ENCODE measurements around the gene CADM2. TPM values are rescaled to one million over a fixed set of nuclear protein-coding genes. Genes with fewer than 3 reads are reported as not detected.

The CADM2 gene
- total and polyA plus RNA-seq, 2 donors (not counting 3 experiments of a cell fraction or from before 2014, with no cell fraction given): not detected

DNA sequence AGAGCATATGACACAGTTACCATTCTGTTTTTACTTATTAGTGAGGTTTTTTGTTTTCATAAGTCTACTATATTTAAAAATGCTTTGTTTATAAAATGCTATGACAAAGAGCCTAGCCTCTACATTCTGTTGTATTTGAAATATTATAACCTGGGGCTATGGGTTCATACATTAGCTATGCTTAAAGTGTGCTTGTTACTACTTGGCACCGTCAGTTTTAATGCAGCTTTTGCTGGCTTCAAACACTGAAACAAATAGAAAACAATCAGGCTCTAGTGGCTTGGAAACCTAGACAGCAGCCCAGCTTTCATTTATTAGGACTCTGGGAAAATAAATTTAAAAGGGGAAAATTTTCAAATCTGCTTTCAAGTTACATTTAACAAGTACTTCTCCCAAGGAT is 635.9 kb downstream of the CADM2 start:
- Histone ChIP-seq H3K4me1 (ENCODE audit: control insufficient read depth, extremely low read depth, insufficient read depth, low read length) (no peaks in the 10 kb centered on the region), H3K9me3 (replicated peaks; ENCODE audit: control insufficient read depth, insufficient read depth, low read length) (no peaks in the 10 kb centered on the region), H4K20me1 (replicated peaks; ENCODE audit: control insufficient read depth, extremely low read depth, insufficient read depth, low read length) (no peaks in the 10 kb centered on the region), H2AFZ (ENCODE audit: low read depth, low read length) (no peak overlapping the region), H3K27me3 (ENCODE audit: control insufficient read depth in 2 of 2, insufficient read depth in 2 of 2, low read length in 2 of 2) (no peaks in the 10 kb centered on the region), H3K4me2 (ENCODE audit: insufficient read depth, low read length) (no peak overlapping the region), H3K79me2 (ENCODE audit: control insufficient read depth, insufficient read depth, low read length) (no peaks in the 10 kb centered on the region), H3K4me3 (replicated peaks in 1 of 3; ENCODE audit: insufficient read depth in 1 of 3, low read depth in 1 of 3, low read length in 3 of 3) (no peak overlapping the region), H3K9me1 (replicated peaks; ENCODE audit: control insufficient read depth, extremely low read depth, insufficient read depth, low read length) (no peaks in the 10 kb centered on the region), H3K27ac (ENCODE audit: insufficient read depth, low read depth, low read length) (no peak overlapping the region), H3K9ac (replicated peaks; ENCODE audit: extremely low read depth, insufficient read depth, low read length) (no peak overlapping the region), H3K36me3 (ENCODE audit: control insufficient read depth in 2 of 2, extremely low read depth in 1 of 2, insufficient read depth in 2 of 2, low read length in 2 of 2) (no peaks in the 10 kb centered on the region)
- BruUV-seq (replicated peaks): no TSS peak
- ChIA-PET POLR2A (no interaction called here), CTCF (no interaction called here)
- DNase-seq (ENCODE audit: low read depth, low spot score) (no peak), FAIRE-seq (no peak)
- dilution Hi-C loops (cut with MboI; ENCODE audit: extremely low pct_ligation_motif_present, low sequenced_read_pairs) (no loop called here), intact Hi-C loops (cut with micrococcal nuclease) (loop anchor here (10.0 kb wide), 1 partner anchor 210 kb away; no protein-coding TSS in a partner anchor)
- TF ChIP-seq MYC (IDR thresholded peaks at IDR 0.05; ENCODE audit: low read depth, low read length) (no peak), POLR2AphosphoS5 (IDR thresholded peaks at IDR 0.05; ENCODE audit: insufficient read depth, low read depth, low read length) (no peak), POLR2A (IDR thresholded peaks at IDR 0.05; ENCODE audit: low read depth, low read length) (no peak), EZH2 (IDR thresholded peaks at IDR 0.05; ENCODE audit: borderline replicate concordance, low read depth, low read length, severe bottlenecking) (no peak), JUN (IDR thresholded peaks at IDR 0.05; ENCODE audit: borderline replicate concordance, insufficient read depth, insufficient read length, low read depth) (no peak)

DNA sequence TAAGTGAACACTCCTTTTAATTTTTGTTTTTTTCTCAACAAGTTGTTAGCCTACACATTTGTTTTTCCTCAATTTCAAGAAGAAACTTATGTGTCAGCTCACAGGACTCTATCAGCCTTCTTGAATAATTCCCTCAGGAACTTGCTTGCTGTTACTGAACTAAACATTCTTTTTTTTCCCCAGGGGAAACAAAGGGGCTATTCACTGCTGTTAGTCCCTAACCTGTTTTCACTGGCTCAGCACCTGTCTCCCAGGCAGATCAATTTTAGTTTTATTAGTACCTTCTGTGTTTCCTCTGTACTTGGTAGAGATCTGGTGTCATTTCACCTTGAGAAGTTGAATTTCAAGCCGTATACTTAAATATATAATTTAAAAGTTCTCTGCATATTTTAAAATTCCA is 644.6 kb downstream of the CADM2 start:
- Histone ChIP-seq H3K27ac (ENCODE audit: insufficient read depth, low read depth, low read length) (no peak overlapping the region), H3K4me3 (replicated peaks in 1 of 3; ENCODE audit: insufficient read depth in 1 of 3, low read depth in 1 of 3, low read length in 3 of 3) (no peak overlapping the region), H3K4me1 (ENCODE audit: control insufficient read depth, extremely low read depth, insufficient read depth, low read length) (no peaks in the 10 kb centered on the region), H3K27me3 (ENCODE audit: control insufficient read depth in 2 of 2, insufficient read depth in 2 of 2, low read length in 2 of 2) (no peaks in the 10 kb centered on the region), H3K9me1 (replicated peaks; ENCODE audit: control insufficient read depth, extremely low read depth, insufficient read depth, low read length) (no peaks in the 10 kb centered on the region), H3K9me3 (replicated peaks; ENCODE audit: control insufficient read depth, insufficient read depth, low read length) (no peaks in the 10 kb centered on the region), H3K9ac (replicated peaks; ENCODE audit: extremely low read depth, insufficient read depth, low read length) (no peak overlapping the region), H2AFZ (ENCODE audit: low read depth, low read length) (no peak overlapping the region), H3K36me3 (ENCODE audit: control insufficient read depth in 2 of 2, extremely low read depth in 1 of 2, insufficient read depth in 2 of 2, low read length in 2 of 2) (no peaks in the 10 kb centered on the region), H4K20me1 (replicated peaks; ENCODE audit: control insufficient read depth, extremely low read depth, insufficient read depth, low read length) (no peaks in the 10 kb centered on the region), H3K4me2 (ENCODE audit: insufficient read depth, low read length) (no peak overlapping the region), H3K79me2 (ENCODE audit: control insufficient read depth, insufficient read depth, low read length) (no peaks in the 10 kb centered on the region)
- no TSS peak for BruUV-seq (replicated peaks)
- intact Hi-C loops (cut with micrococcal nuclease) (no loop called here), dilution Hi-C loops (cut with MboI; ENCODE audit: extremely low pct_ligation_motif_present, low sequenced_read_pairs) (no loop called here)
- POLR2A ChIA-PET: no interaction called here
- no peak for FAIRE-seq
- CTCF ChIA-PET: no interaction called here
- TF ChIP-seq POLR2A (IDR thresholded peaks at IDR 0.05; ENCODE audit: low read depth, low read length): no peak
- TF ChIP-seq POLR2AphosphoS5 (IDR thresholded peaks at IDR 0.05; ENCODE audit: insufficient read depth, low read depth, low read length): no peak
- TF ChIP-seq GATA2 (IDR thresholded peaks at IDR 0.05; ENCODE audit: insufficient read depth, insufficient read length, low read depth, low read length): no peak
- TF ChIP-seq EZH2 (IDR thresholded peaks at IDR 0.05; ENCODE audit: borderline replicate concordance, low read depth, low read length, severe bottlenecking): no peak
- TF ChIP-seq MYC (IDR thresholded peaks at IDR 0.05; ENCODE audit: low read depth, low read length): no peak
- TF ChIP-seq, protein P1, sequence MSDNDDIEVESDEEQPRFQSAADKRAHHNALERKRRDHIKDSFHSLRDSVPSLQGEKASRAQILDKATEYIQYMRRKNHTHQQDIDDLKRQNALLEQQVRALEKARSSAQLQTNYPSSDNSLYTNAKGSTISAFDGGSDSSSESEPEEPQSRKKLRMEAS (IDR thresholded peaks at IDR 0.05; ENCODE audit: insufficient read depth, insufficient read length): no peak
- TF ChIP-seq, protein P2, sequence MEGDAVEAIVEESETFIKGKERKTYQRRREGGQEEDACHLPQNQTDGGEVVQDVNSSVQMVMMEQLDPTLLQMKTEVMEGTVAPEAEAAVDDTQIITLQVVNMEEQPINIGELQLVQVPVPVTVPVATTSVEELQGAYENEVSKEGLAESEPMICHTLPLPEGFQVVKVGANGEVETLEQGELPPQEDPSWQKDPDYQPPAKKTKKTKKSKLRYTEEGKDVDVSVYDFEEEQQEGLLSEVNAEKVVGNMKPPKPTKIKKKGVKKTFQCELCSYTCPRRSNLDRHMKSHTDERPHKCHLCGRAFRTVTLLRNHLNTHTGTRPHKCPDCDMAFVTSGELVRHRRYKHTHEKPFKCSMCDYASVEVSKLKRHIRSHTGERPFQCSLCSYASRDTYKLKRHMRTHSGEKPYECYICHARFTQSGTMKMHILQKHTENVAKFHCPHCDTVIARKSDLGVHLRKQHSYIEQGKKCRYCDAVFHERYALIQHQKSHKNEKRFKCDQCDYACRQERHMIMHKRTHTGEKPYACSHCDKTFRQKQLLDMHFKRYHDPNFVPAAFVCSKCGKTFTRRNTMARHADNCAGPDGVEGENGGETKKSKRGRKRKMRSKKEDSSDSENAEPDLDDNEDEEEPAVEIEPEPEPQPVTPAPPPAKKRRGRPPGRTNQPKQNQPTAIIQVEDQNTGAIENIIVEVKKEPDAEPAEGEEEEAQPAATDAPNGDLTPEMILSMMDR (IDR thresholded peaks at IDR 0.05; ENCODE audit: extremely low read depth in 1 of 2, insufficient read depth in 1 of 2, low read depth in 1 of 2, low read length in 2 of 2): no peak
- no peak for TF ChIP-seq JUN (IDR thresholded peaks at IDR 0.05; ENCODE audit: borderline replicate concordance, insufficient read depth, insufficient read length, low read depth)
- no peak for TF ChIP-seq FOS (IDR thresholded peaks at IDR 0.05; ENCODE audit: borderline replicate concordance, insufficient read depth, low read length)
- no peak for DNase-seq (ENCODE audit: low read depth, low spot score)
